Stimulated activated naive CD8-positive, alpha-beta T cell treated with anti-CD3 and anti-CD28 coated beads, Interleukin-15, Interleukin-2, amounts not matched to agents 100 ng/mL and 50 ng/mL, for 24 hours (primary cell): ENCODE measurements around the gene GNRH2.
A peak's percentile ranks its signal among the peaks of the same experiment; 100 is the strongest.
"Not testable (repeated sequence)": the region's sequence is repeated elsewhere in the genome, so short reads cannot be mapped to it uniquely, and the experiment has no call there.

Experiments
- H3K27ac Mint-ChIP-seq: one replicate; pipeline ENCODE4 v1.8.0; 2021; ENCODE audit warnings: mild to moderate bottlenecking, mixed read lengths
- H3K27me3 Mint-ChIP-seq: one replicate; pipeline ENCODE4 v1.8.0; 2021; ENCODE audit warnings: mixed read lengths
- H3K36me3 Mint-ChIP-seq: one replicate; pipeline ENCODE4 v1.8.0; 2021; ENCODE audit warnings: low read depth, mixed read lengths
- H3K4me1 Mint-ChIP-seq: one replicate; pipeline ENCODE4 v1.8.0; 2021; ENCODE audit warnings: low read depth, mixed read lengths
- H3K4me3 Mint-ChIP-seq: one replicate; pipeline ENCODE4 v1.8.0; 2021; ENCODE audit warnings: mild to moderate bottlenecking, mixed read lengths
- H3K9me3 Mint-ChIP-seq: one replicate; pipeline ENCODE4 v1.8.0; 2021; ENCODE audit warnings: mixed read lengths

GNRH2 gene, protein sequence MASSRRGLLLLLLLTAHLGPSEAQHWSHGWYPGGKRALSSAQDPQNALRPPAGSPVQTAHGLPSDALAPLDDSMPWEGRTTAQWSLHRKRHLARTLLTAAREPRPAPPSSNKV

DNA sequence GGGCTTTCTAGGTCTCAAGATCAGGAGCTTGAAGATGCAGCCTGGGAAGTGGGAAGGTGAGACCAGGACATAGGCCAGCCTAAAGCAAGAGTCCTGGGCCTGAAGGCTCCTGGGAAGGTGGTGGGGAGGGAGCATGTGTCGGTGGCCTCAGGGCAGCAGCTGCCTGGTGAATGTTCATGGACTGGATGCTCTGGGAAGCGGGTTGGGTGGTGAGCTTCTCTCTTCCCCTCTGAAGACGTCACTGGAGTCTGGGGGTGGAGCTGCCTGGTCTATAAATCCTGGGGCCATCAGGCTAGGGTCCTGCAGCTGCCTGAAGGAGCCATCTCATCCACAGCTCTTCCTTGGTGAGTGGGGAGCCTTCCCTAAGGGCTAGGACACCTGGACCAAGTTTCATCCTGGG is at the start of gene GNRH2:
Gene GNRH2 (plus strand): TSS at position 301 of the 400 bp plus-strand sequence. CDS start 793 bp downstream, outside the sequence.
- Mint-ChIP-seq H3K27me3 (no peaks in the 10 kb centered on the region), H3K9me3 (no peaks in the 10 kb centered on the region), H3K36me3 (peaks cover 11% of the 10 kb centered on the region), H3K4me1 (peaks cover 19% of the 10 kb centered on the region), H3K4me3 (no peak within 1 kb of the TSS), H3K27ac (no peak within 1 kb of the TSS)

DNA sequence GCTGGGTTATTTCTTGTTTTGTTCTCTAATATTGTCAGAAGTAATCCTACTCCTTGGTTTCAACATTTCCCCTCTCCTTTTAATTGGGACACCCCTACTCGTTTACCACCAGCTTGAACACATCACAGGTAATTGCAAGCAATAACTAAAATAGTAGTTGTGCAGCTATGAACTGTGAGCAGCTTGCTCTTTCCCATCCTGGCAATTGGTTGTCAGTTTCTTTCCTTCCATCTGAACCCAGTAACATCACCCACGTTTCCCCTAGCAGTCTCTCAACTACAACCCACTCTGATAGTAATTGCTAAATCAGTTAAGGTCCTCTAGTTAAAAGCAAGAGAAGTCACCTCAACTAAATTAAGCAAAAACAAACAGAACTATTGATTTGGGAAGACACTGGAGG is 47.6 kb upstream of the GNRH2 start:
- Mint-ChIP-seq H3K27me3 (no peaks in the 10 kb centered on the region), H3K4me3 (no peak overlapping the region), H3K27ac (no peak overlapping the region), H3K4me1 (peaks cover 7% of the 10 kb centered on the region), H3K36me3 (peaks cover 60% of the 10 kb centered on the region), H3K9me3 (no peaks in the 10 kb centered on the region)

DNA sequence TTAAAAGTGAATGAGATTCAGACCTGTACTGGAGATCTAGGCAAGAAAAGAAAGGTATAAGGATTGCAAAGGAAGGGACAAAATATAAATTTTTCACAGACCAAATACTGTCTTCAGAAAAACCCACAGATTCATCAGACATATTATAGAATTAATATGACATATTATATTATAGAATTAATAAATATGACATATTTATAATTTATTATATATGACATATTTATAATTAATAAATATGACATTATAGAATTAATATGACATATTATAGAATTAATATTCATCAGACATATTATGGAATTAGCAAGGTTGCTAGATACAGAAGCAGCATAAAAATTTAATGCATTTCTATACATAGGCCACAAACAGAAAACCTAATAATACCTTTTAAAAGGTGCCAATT is 44.7 kb upstream of the GNRH2 start:
- H3K27ac Mint-ChIP-seq: no peak overlapping the region
- H3K4me1 Mint-ChIP-seq: no peaks in the 10 kb centered on the region
- peaks cover 41% of the 10 kb centered on the region for H3K36me3 Mint-ChIP-seq

DNA sequence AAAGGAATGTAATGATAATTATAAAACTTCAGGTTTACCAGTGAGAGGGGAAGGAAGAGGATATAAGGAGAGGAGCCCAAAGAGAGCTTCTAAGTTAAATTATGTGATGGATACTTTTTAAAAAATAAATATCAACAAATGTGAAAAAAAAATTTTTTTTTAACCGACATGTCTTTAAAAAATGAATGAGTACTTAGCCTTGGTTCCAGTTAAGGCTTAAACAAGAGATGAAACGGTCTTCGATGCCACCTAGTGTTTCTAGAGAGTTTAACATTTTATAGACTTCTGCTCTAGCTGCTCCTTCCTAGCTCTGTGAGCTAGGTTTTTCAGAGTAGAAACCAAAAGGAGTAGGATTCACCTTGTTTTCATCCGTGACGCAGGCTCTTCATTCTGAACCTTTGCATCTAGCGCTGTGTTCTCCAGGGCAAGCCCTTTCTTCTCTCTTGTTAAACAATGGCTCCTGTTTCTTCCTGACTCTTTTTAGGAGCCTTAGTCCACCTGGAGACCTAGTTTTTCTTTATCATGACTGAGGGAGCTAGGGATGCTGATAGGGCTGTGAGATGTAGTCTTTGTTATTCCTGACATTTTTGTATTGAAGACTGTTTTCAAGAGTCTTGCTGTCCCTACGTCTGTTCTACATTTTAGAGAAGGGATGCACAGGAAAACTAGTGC is 42.4 kb upstream of the GNRH2 start:
- Mint-ChIP-seq H3K27ac (peak overlapping the region; percentile 15), H3K4me3 (no peak overlapping the region), H3K27me3 (no peaks in the 10 kb centered on the region), H3K36me3 (peaks cover 39% of the 10 kb centered on the region), H3K9me3 (no peaks in the 10 kb centered on the region), H3K4me1 (no peaks in the 10 kb centered on the region)

More for the DNA sequence above, 44.7 kb upstream of the GNRH2 start:
- Mint-ChIP-seq H3K4me3 (no peak overlapping the region), H3K27me3 (no peaks in the 10 kb centered on the region), H3K9me3 (no peaks in the 10 kb centered on the region)

DNA sequence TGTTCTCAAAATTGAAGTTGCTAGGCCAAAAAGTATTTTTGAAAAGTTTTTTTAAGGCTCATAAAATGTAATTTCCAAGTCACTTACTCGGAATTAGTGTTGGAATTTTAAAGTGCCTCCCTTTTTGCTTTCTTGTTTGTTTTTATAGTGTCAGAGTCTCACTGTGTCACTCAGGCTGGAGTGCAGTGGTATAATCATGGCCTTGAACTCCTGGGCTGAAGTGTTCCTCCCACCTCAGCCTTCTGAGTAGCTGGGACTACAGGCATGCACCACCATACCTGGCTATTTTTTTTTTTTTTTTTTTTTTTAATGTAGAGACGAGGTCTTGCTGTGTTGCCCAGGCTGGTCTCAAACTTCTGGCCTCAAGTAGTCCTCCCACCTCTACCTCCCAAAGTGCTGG is 40.0 kb upstream of the GNRH2 start:
- H3K36me3 Mint-ChIP-seq: peaks cover 41% of the 10 kb centered on the region
- H3K4me1 Mint-ChIP-seq: no peaks in the 10 kb centered on the region
- H3K4me3 Mint-ChIP-seq: no peak overlapping the region
- no peaks in the 10 kb centered on the region for H3K9me3 Mint-ChIP-seq
- H3K27ac Mint-ChIP-seq: no peak overlapping the region
- H3K27me3 Mint-ChIP-seq: no peaks in the 10 kb centered on the region

DNA sequence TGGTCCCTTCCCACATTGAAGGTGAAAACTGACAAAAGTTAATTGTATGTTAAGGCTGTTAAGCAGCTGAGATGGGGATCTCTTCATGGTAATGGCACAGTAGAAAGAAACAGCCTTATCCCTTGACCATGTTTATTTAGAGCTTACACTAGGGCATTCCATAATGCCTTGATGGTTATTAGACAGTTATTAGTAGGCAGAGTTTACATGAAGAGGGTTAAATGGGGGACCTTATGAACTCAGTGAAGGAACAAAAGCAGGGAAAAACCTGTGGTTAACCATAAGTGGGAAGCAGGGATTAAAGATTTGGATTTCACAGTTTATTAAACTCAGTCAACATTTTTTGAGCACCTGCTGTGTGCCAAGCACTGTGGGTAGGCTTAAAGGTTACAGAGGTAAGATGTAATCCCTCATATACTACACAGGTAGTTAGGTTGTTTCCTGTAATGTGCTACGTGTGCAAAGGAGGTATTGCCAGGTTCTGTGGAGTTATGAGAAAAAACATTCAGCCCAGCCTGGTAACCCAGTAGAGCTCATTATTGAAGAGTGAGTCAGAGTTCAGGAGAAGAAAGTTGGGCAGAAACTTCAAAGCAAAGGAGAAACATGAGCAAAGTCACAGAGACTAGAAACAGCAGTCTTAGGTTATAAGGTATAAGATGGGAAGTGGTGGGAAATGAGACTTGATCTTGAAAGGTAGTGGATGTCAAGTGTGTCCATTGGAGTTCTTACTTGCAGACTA is 32.3 kb upstream of the GNRH2 start:
- no peaks in the 10 kb centered on the region for H3K9me3 Mint-ChIP-seq
- peak overlapping the region; percentile 82 for H3K27ac Mint-ChIP-seq
- no peaks in the 10 kb centered on the region for H3K27me3 Mint-ChIP-seq
- H3K36me3 Mint-ChIP-seq: peaks cover 49% of the 10 kb centered on the region
- H3K4me3 Mint-ChIP-seq: no peak overlapping the region
- H3K4me1 Mint-ChIP-seq: peaks cover 52% of the 10 kb centered on the region

DNA sequence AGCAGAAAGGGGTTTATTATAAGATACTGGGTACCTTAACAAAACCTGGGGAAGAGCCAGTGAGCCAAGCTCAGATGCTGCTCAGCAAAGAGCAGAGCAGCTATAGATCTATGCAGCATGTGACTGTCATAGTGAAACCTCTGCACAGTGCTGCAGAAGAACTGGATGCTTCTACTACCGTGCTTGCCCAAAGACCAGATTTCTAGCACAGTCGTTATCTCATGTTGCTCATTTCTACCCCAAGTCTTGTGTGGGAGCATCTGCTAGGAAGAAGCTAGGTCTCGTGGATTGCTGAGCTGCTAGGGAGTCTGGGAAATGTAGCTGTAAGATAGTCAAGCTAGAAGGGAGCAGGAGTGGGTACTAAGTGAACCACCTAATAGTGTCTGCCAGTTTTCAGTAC is 31.7 kb upstream of the GNRH2 start:
- H3K4me1 Mint-ChIP-seq: peaks cover 55% of the 10 kb centered on the region
- peaks cover 51% of the 10 kb centered on the region for H3K36me3 Mint-ChIP-seq
- no peak overlapping the region for H3K4me3 Mint-ChIP-seq

DNA sequence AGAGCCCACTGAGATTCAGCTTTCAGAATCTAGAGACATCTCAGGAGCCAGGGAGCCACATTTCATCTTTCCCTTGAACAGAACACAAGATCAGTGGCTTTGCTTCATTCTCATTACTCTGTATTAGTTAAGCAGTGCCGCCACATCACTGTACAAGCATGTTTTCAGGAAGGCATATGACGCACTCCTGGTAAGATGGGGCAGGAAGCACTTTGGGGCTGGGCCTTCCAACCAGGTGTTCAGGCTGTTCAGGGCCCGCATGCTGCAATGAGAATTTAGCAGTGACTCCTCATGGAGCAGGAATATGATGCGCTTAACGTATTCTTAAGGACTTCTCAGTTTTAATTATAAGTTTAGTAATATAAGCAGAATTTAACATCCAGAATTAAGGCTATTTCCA is 29.7 kb upstream of the GNRH2 start:
- Mint-ChIP-seq H3K4me3 (no peak overlapping the region), H3K9me3 (no peaks in the 10 kb centered on the region), H3K27ac (peak overlapping the region; percentile 34), H3K36me3 (peaks cover 47% of the 10 kb centered on the region), H3K27me3 (no peaks in the 10 kb centered on the region), H3K4me1 (peaks cover 61% of the 10 kb centered on the region)

More for the DNA sequence above, 31.7 kb upstream of the GNRH2 start:
- Mint-ChIP-seq H3K27me3 (no peaks in the 10 kb centered on the region), H3K9me3 (no peaks in the 10 kb centered on the region), H3K27ac (peak overlapping the region; percentile 82)

DNA sequence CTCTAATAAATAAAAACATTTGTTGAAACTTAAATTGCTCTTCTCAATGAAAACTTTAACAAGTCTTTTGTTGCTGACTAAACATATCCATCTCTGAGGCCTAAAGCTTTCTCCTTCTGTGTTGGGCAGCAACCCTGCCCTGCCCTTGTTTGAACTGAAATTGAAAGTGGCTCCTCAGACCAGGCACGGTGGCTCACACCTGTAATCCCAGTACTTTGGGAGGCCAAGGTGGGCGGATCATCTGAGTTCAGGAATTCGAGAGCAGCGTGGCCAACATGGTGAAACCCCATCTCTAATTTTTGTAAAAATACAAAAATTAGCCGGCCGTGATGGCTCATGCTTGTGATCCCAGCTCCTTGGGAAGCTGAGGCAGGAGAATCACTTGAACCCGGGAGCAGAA is 29.2 kb upstream of the GNRH2 start:
- no peak overlapping the region for H3K27ac Mint-ChIP-seq
- no peak overlapping the region for H3K4me3 Mint-ChIP-seq
- H3K4me1 Mint-ChIP-seq: peaks cover 61% of the 10 kb centered on the region
- H3K27me3 Mint-ChIP-seq: no peaks in the 10 kb centered on the region
- H3K36me3 Mint-ChIP-seq: peaks cover 43% of the 10 kb centered on the region
- no peaks in the 10 kb centered on the region for H3K9me3 Mint-ChIP-seq

DNA sequence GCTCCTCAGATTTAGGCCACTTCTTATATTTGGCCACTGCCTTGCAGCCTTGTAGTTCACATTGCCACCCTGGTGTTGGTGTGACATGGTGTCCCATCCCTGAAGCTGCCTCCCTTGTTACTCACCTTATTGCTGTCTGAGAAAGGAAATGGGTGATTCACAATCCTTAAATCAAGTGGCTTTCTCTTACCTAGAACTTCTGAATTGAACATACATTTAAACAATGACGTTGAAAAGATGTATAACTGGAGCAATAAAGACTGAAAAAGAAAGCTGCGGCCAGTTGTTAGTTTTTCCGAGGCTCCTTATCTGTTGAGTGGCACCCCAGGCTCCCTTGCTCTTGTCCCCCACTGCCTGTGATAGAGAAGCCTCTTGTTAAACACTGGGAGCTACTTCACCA is 28.8 kb upstream of the GNRH2 start:
- Mint-ChIP-seq H3K9me3 (no peaks in the 10 kb centered on the region), H3K4me1 (peaks cover 58% of the 10 kb centered on the region), H3K4me3 (peak overlapping the region; percentile 7), H3K27me3 (no peaks in the 10 kb centered on the region), H3K36me3 (peaks cover 38% of the 10 kb centered on the region), H3K27ac (peak overlapping the region; percentile 79)

DNA sequence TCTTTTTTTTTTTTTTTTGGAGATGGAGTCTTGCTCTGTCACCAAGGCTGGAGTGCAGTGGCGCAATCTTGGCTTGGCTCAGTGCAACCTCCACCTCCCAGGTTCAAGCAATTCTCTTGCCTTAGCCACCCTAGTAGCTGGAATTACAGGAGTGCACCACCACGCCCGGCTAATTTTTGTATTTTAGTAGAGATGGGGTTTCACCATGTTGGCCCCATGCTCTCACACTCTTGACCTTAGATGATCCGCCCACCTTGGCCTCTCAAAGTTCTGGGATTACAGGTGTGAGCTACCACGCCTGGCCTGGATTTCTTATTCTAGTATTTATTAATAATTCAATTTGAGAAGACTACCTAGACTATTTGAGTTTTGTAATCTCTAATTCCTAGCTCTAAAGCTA is 28.1 kb upstream of the GNRH2 start:
- H3K9me3 Mint-ChIP-seq, H3K27me3 Mint-ChIP-seq: not testable (repeated sequence)
- Mint-ChIP-seq H3K4me3 (peak overlapping the region; percentile 7), H3K27ac (peak overlapping the region; percentile 79), H3K4me1 (peaks cover 58% of the 10 kb centered on the region), H3K36me3 (peaks cover 37% of the 10 kb centered on the region)

DNA sequence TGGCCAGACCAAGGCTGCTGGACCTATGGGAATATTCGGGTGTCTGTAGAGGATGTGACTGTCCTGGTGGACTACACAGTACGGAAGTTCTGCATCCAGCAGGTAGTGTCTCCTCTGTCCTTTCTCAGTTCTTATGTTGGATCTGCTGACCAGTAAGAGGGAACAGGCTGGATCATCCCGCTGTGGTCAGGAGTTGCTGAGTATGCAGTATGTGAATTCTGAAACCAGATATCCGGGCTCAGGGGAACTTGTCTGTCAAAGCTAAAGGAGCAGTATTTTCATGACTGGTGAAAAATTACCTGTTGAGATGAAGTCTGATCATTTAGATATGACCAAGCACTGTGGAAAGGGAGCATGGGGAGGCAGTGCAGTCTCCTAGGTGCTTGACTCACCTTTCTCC is 22.1 kb upstream of the GNRH2 start:
- peaks cover 67% of the 10 kb centered on the region for H3K36me3 Mint-ChIP-seq
- peak overlapping the region; percentile 21 for H3K27ac Mint-ChIP-seq
- H3K4me3 Mint-ChIP-seq: no peak overlapping the region
- H3K4me1 Mint-ChIP-seq: peaks cover 21% of the 10 kb centered on the region
- no peaks in the 10 kb centered on the region for H3K27me3 Mint-ChIP-seq
- no peaks in the 10 kb centered on the region for H3K9me3 Mint-ChIP-seq

DNA sequence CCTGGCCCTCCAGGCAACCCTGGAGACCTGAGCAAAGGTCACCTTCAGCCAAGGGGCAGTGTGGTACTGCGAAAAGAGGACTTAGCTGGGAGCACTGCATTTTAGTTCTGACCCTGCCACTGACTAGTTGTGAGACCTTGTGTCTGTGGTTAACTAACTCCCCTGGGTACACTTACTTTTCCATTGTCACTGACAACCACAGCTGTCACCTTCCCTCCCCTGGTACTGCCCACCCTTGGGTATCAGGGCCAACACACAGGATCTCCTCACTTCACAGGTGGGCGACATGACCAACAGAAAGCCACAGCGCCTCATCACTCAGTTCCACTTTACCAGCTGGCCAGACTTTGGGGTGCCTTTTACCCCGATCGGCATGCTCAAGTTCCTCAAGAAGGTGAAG is 21.6 kb upstream of the GNRH2 start:
- Mint-ChIP-seq H3K36me3 (peaks cover 67% of the 10 kb centered on the region), H3K4me1 (peaks cover 18% of the 10 kb centered on the region), H3K9me3 (no peaks in the 10 kb centered on the region), H3K27ac (peak overlapping the region; percentile 21), H3K27me3 (no peaks in the 10 kb centered on the region), H3K4me3 (no peak overlapping the region)

DNA sequence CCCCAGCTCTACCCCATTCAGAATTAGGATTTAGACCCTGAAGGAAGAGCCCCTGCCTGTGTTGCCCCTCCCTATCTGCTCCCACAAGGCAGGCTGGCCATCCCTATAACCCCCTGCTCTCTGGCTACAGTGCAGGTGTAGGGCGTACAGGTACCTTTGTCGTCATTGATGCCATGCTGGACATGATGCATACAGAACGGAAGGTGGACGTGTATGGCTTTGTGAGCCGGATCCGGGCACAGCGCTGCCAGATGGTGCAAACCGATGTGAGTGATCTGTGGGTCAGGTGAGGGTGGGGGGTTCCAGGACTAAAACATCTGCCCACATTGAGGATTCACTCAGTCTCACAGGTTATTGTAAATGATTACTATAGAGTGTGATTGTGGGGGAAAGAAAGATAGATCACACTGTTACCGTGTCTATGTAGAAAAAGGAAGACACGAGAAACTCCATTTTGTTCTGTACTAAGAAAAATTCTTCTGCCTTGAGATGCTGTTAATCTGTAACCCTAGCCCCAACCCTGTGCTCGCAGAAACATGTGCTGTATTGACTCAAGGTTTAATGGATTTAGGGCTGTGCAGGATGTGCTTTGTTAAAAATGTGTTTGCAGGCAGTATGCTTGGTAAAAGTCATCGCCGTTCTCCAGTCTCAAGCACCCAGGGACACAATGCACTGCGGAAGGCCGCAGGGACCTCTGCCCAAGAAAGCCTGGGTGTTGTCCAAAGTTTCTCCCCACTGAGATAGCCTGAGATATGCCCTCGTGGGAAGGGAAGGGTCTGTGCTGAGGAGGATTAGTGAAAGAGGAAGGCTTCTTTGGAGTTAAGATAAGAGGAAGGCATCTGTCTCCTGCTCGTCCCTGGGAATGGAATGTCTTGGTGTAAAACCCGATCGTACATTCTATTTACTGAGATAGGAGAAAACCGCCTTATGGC is 20.6 kb upstream of the GNRH2 start:
- Mint-ChIP-seq H3K36me3 (peaks cover 66% of the 10 kb centered on the region), H3K4me1 (peaks cover 12% of the 10 kb centered on the region)
- not testable (repeated sequence) for H3K9me3 Mint-ChIP-seq, H3K27me3 Mint-ChIP-seq, H3K27ac Mint-ChIP-seq, H3K4me3 Mint-ChIP-seq

DNA sequence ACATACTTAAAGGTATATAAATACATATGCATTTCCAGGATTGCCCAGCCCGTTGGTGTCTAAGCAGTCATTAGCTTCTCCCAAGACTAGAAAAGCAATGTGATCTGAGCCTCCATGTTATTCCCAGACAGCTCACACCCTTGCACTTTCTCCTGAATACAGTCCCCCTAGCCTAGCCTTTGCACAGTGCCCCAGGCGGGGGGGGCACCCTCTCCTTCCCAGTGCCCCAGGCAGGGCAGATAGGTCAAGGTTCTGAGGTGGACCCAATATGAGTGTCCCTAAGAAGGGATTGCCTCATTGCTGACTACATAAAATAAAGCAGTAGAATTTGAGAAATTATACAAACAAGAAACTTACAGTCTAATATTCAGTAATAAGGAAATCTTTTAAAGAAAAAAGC is 15.4 kb upstream of the GNRH2 start:
- H3K4me3 Mint-ChIP-seq: no peak overlapping the region
- H3K4me1 Mint-ChIP-seq: no peaks in the 10 kb centered on the region
- no peaks in the 10 kb centered on the region for H3K27me3 Mint-ChIP-seq
- H3K27ac Mint-ChIP-seq: no peak overlapping the region
- H3K36me3 Mint-ChIP-seq: peaks cover 57% of the 10 kb centered on the region
- no peaks in the 10 kb centered on the region for H3K9me3 Mint-ChIP-seq
